NB4 (cell line): Measurements from ENCODE around the gene LCA5.

ENCODE experiments used
- MYC ChIP-seq: IDR thresholded peaks from 2 replicates; pipeline ENCODE4 v1.6.1; 2011; ENCODE audit warnings: low read depth, low read length
- POLR2A ChIP-seq: IDR thresholded peaks from 2 replicates; pipeline ENCODE4 v1.6.1; 2011; ENCODE audit warnings: mild to moderate bottlenecking; ENCODE audit not compliant: insufficient read length; ENCODE audit errors: extremely low read depth
- TF ChIP-seq, protein P1 (sequence below): IDR thresholded peaks from one replicate; pipeline ENCODE4 v1.5.1; 2012; ENCODE audit warnings: low read depth, low read length

DNA sequence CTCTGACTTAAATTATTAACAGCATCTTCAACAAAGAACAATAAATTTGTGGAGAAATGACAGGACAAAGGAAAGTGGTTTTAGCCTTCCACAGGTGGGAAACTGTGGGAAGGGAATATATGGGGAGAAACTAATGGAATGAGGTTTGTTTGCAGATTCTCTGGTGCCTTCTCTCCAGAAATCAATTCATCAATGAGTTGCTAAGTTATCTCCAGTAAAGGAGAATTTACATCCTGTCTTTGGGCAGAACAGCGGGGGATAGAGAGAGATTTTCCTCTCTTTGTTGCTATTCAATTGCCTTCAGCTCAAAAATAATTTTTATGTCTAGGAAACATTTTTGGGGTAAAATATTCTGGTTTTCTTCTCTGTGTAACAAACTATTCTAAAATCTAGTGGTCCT lies 36.9 kb upstream of the LCA5 start:
- TF ChIP-seq, protein P1, sequence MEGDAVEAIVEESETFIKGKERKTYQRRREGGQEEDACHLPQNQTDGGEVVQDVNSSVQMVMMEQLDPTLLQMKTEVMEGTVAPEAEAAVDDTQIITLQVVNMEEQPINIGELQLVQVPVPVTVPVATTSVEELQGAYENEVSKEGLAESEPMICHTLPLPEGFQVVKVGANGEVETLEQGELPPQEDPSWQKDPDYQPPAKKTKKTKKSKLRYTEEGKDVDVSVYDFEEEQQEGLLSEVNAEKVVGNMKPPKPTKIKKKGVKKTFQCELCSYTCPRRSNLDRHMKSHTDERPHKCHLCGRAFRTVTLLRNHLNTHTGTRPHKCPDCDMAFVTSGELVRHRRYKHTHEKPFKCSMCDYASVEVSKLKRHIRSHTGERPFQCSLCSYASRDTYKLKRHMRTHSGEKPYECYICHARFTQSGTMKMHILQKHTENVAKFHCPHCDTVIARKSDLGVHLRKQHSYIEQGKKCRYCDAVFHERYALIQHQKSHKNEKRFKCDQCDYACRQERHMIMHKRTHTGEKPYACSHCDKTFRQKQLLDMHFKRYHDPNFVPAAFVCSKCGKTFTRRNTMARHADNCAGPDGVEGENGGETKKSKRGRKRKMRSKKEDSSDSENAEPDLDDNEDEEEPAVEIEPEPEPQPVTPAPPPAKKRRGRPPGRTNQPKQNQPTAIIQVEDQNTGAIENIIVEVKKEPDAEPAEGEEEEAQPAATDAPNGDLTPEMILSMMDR = no peak
- no peak for TF ChIP-seq POLR2A
- no peak for TF ChIP-seq MYC
